Kidney (tissue), 14 donors: Measurements from ENCODE around the gene C19orf18. TPM values are rescaled to one million over a fixed set of nuclear protein-coding genes. Genes with fewer than 3 reads are reported as not detected.

Source experiments
- DNase-seq, 5 donors: peaks; one replicate each; pipeline ENCODE4 v3.0.0-alpha.2; 2013 to 2020
- FAIRE-seq: peaks from 2 replicates; lab custom pipeline; 2012; peaks lifted over from hg19 to GRCh38; lab: Jason Lieb, UNC
- H3K27ac ChIP-seq, 2 donors: one replicate each; pipeline ENCODE4 v1.7.0; 2013; ENCODE audit warnings: low read depth in 2 of 2, low read length in 2 of 2, inconsistent platforms in 1 of 2
- H3K27me3 ChIP-seq: one replicate; pipeline ENCODE4 v1.7.1; 2013; ENCODE audit warnings: low read length, inconsistent platforms; ENCODE audit not compliant: control insufficient read depth, insufficient read depth
- H3K36me3 ChIP-seq, 3 donors: one replicate each; pipeline versions ENCODE4 v1.7.0 to v1.7.1; 2013; ENCODE audit warnings: low read length in 3 of 3, control low read depth in 1 of 3, inconsistent platforms in 1 of 3; ENCODE audit not compliant: insufficient read depth in 3 of 3, control insufficient read depth in 2 of 3
- H3K4me1 ChIP-seq, 3 donors: one replicate each; pipeline versions ENCODE4 v1.7.0 to v1.7.1; 2013; ENCODE audit warnings: low read length in 3 of 3, inconsistent platforms in 1 of 3, low read depth in 1 of 3; ENCODE audit not compliant: control insufficient read depth in 2 of 3, insufficient read depth in 2 of 3
- H3K4me3 ChIP-seq, 3 donors: one replicate each; pipeline versions ENCODE4 v1.7.0 to v1.8.1; 2013; ENCODE audit warnings: low read length in 3 of 3, control low read depth in 1 of 3, inconsistent platforms in 1 of 3
- H3K9ac ChIP-seq, 3 donors: one replicate each; pipeline versions ENCODE4 v1.7.0 to v1.7.1; 2013; ENCODE audit warnings: low read length in 3 of 3, control low read depth in 1 of 3, inconsistent platforms in 1 of 3
- H3K9me3 ChIP-seq, 3 donors: one replicate each; pipeline versions ENCODE4 v1.7.0 to v1.7.1; 2013; ENCODE audit warnings: low read length in 3 of 3, control low read depth in 1 of 3, inconsistent platforms in 1 of 3; ENCODE audit not compliant: control insufficient read depth in 2 of 3, insufficient read depth in 1 of 3
- intact Hi-C: fragments of 100-400 bp; cut with DNase I; formaldehyde crosslinking; loops from one replicate; pipeline ENCODE4 v1.11.1; 2022
- polyA plus RNA-seq: library from polyadenylated mRNA; stranded (reverse); fragments of 350-450 nt; fragmentation: Illumina TruSeq; extraction: RNeasy Lipid Tissue Mini Kit (QIAGEN cat#74804); gene quantifications from one replicate; pipeline ENCODE4 v1.2.3, GENCODE V29; 2014; ENCODE audit warnings: low read depth, low replicate concordance; ENCODE audit not compliant: insufficient read depth
- total RNA-seq: library from RNA; stranded (reverse); fragmentation: NEBNext Ultra II Directional; extraction: Animal tissue kit (Norgen Biotek cat#: 25700); gene quantifications from one replicate; pipeline ENCODE4 v1.2.1, GENCODE V29; 2021
- TF ChIP-seq, protein P1 (sequence below): IDR thresholded peaks from 3 replicates; pipeline ENCODE4 v1.5.1; 2012; ENCODE audit warnings: mild to moderate bottlenecking, moderate library complexity, borderline replicate concordance; ENCODE audit not compliant: insufficient read depth; ENCODE audit errors: extremely low read depth
- donor health status: control.
- donor health status: control.
- donor health status: control.
- donor health status: control.
- donor health status: control.
- donor health status: DM: yes; HTN: yes; CAD: no.
- donor health status: Normal renal cell carcinoma (clear cell type).

The C19orf18 gene
- total and polyA plus RNA-seq, 2 donors from 2014 or later, result 0.85 to 1.7 TPM

DNA sequence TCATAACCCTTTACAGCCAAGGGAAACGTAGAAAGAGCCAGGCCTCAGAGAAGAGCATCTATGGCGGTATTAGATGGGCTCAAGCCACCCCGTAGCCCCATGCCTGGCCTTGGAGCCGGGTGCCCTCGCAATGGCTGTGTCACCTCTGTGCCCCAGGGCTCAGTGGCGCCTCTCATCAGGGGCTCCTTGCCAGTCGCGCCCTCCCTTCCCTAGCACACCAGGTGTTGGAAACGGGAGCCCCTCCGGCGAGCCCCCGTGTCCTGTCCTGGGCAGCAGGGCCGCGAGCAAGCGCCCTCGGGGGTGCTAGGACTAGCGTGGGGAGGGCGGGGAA, 27.3 kb downstream of the C19orf18 start:
- H3K9me3 ChIP-seq, result peaks cover 0 to 21% (median 2%) of the 10 kb centered on the region in 3 donors
- peak overlapping the region; percentile 85 to 95 (median 91) for H3K4me3 ChIP-seq
- peaks cover 0 to 16% (median 9%) of the 10 kb centered on the region in 3 donors for H3K4me1 ChIP-seq
- FAIRE-seq, result no peak
- intact Hi-C loops, result no loop called here
- peaks cover under 1 to 18% (median 17%) of the 10 kb centered on the region in 3 donors for H3K36me3 ChIP-seq
- TF ChIP-seq, protein P1, sequence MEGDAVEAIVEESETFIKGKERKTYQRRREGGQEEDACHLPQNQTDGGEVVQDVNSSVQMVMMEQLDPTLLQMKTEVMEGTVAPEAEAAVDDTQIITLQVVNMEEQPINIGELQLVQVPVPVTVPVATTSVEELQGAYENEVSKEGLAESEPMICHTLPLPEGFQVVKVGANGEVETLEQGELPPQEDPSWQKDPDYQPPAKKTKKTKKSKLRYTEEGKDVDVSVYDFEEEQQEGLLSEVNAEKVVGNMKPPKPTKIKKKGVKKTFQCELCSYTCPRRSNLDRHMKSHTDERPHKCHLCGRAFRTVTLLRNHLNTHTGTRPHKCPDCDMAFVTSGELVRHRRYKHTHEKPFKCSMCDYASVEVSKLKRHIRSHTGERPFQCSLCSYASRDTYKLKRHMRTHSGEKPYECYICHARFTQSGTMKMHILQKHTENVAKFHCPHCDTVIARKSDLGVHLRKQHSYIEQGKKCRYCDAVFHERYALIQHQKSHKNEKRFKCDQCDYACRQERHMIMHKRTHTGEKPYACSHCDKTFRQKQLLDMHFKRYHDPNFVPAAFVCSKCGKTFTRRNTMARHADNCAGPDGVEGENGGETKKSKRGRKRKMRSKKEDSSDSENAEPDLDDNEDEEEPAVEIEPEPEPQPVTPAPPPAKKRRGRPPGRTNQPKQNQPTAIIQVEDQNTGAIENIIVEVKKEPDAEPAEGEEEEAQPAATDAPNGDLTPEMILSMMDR, result no peak
- peak overlapping the region; percentile 49 to 57 for H3K27ac ChIP-seq
- no peaks in the 10 kb centered on the region for H3K27me3 ChIP-seq
- H3K9ac ChIP-seq, result peak overlapping the region; percentile 52 to 86 (median 75)
- DNase-seq, result no peak

DNA sequence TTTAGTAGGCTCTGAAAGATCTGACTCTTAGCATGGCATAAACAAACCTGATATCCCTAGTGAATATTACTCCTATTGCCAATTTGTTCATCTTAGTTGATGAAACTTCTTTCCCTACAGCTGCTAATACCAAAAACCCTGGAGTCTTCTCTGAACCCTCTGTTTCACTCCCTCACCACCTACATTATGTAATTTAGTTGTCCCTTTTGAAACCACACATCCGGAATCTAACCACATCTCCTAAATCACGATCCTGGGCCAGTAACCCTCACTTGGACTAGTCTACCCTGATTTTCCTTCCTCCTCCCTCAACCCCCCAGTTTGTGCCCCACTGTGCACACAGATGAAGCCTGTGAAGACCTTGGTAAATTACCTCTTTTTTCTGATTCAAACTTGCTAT, 28.0 kb downstream of the C19orf18 start:
- Histone ChIP-seq H3K9me3 (peaks cover 2 to 28% (median 8%) of the 10 kb centered on the region in 3 donors), H3K4me3 (peak overlapping the region; percentile 85 to 95 (median 91)), H3K27me3 (no peaks in the 10 kb centered on the region), H3K9ac (peak overlapping the region in 2 of 3 donors; percentile 17 to 75), H3K4me1 (peaks cover 0 to 16% (median 9%) of the 10 kb centered on the region in 3 donors), H3K27ac (no peak overlapping the region), H3K36me3 (peaks cover 6 to 25% (median 23%) of the 10 kb centered on the region in 3 donors)
- FAIRE-seq, result no peak
- intact Hi-C loops, result no loop called here
- TF ChIP-seq, protein P1, result no peak
- no peak for DNase-seq

DNA sequence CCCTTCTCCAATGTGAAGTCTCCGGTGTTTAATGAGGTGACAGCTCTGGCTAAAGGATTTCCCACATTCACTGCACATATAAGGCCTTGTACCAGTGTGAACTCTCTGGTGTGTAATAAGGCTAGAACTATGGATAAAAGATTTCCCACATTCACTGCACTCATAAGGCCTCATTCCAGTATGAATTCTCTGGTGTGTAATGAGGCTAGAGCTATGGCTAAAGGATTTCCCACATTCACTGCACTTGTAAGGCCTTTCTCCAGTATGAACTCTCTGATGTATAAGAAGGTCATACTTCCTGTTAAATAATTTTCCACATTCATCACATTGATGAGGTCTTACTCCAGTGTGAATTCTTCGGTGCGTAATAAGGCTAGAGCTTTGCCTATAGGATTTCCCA, 32.7 kb downstream of the C19orf18 start:
- intact Hi-C loops, result no loop called here
- H3K9ac ChIP-seq, result no peak overlapping the region
- peaks cover 2 to 33% (median 8%) of the 10 kb centered on the region in 3 donors for H3K9me3 ChIP-seq
- no peak overlapping the region for H3K27ac ChIP-seq
- H3K27me3 ChIP-seq, result no peaks in the 10 kb centered on the region
- TF ChIP-seq, protein P1, result no peak
- H3K36me3 ChIP-seq, result peaks cover 8 to 31% (median 29%) of the 10 kb centered on the region in 3 donors
- FAIRE-seq (no peak), DNase-seq (no peak)
- H3K4me1 ChIP-seq, result peaks cover 0 to 11% (median 5%) of the 10 kb centered on the region in 3 donors
- H3K4me3 ChIP-seq, result no peak overlapping the region

DNA sequence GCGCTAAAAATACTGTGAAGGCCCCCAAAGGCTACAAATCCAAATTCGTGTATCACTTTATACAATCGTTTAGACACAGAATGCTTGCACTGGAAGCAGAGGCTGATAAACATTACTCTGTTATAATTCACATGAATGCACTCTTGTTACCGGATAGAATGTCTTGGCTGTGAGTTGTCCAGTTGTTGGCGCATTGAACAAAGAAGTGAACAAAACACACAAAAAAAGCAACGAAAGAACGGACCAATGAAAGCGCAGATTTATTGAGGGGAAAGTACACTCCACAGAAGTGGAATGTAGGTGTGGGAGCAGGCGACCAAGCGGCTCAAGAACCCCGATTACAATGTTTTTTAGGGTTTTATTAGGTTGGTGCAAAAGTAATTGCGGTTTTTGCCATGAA, 38.6 kb downstream of the C19orf18 start:
- H3K4me3 ChIP-seq, result peak overlapping the region in 2 of 3 donors; percentile 72 to 87
- DNase-seq (no peak), FAIRE-seq (no peak)

More for the DNA sequence above, 38.6 kb downstream of the C19orf18 start:
- no peak overlapping the region for H3K9ac ChIP-seq
- peaks cover 0 to 10% (median 0%) of the 10 kb centered on the region in 3 donors for H3K4me1 ChIP-seq
- TF ChIP-seq, protein P1, result no peak
- peaks cover 0 to 5% (median under 1%) of the 10 kb centered on the region in 3 donors for H3K9me3 ChIP-seq
- no peaks in the 10 kb centered on the region for H3K27me3 ChIP-seq
- no peak overlapping the region for H3K27ac ChIP-seq
- intact Hi-C loops, result no loop called here
- peaks cover 0 to 9% (median 5%) of the 10 kb centered on the region in 3 donors for H3K36me3 ChIP-seq
